DOHH2 (cell line): ENCODE measurements around the gene ITGB4.

Source experiments
- H3F3A ChIP-seq: fragments of 200-600 bp; sonication (generic), shearing (Covaris generic); 2 replicates; pipeline ENCODE4 v1.6.0; 2016; ENCODE audit warnings: antibody characterized with exemption, mild to moderate bottlenecking; ENCODE audit not compliant: control insufficient read depth, insufficient read depth
- H3K27ac ChIP-seq: fragments of 200-600 bp; sonication (generic); 2 replicates; pipeline ENCODE4 v1.5.1; 2014; ENCODE audit warnings: low read depth, mild to moderate bottlenecking, low read length, moderate library complexity
- H3K27me3 ChIP-seq: fragments of 200-600 bp; sonication (generic); 2 replicates; pipeline ENCODE4 v1.6.1; 2014; ENCODE audit warnings: mild to moderate bottlenecking, low read length, mixed read lengths; ENCODE audit not compliant: control insufficient read depth
- H3K36me3 ChIP-seq: fragments of 200-600 bp; sonication (generic); 2 replicates; pipeline ENCODE4 v1.6.1; 2014; ENCODE audit warnings: mild to moderate bottlenecking, low read length, moderate library complexity, mixed read lengths; ENCODE audit not compliant: control insufficient read depth
- H3K4me1 ChIP-seq: fragments of 200-600 bp; sonication (generic); 2 replicates; pipeline ENCODE4 v1.6.1; 2014; ENCODE audit warnings: mild to moderate bottlenecking, low read length, mixed read lengths; ENCODE audit not compliant: control insufficient read depth
- H3K4me2 ChIP-seq: fragments of 200-600 bp; sonication (generic); 2 replicates; pipeline ENCODE4 v1.6.0; 2014; ENCODE audit warnings: mild to moderate bottlenecking, low read length, moderate library complexity
- H3K4me3 ChIP-seq: fragments of 200-600 bp; sonication (generic); 2 replicates; pipeline ENCODE4 v1.5.1; 2014; ENCODE audit warnings: mild to moderate bottlenecking, low read length, mixed read lengths
- H3K79me2 ChIP-seq: fragments of 200-600 bp; sonication (generic); 2 replicates; pipeline ENCODE4 v1.6.1; 2014; ENCODE audit warnings: mild to moderate bottlenecking, low read length, mixed read lengths; ENCODE audit not compliant: control insufficient read depth
- H3K9me2 ChIP-seq: fragments of 200-600 bp; sonication (generic); replicated peaks from 2 replicates; pipeline ENCODE4 v1.6.1; 2014; ENCODE audit warnings: mild to moderate bottlenecking, low read length, mixed read lengths; ENCODE audit not compliant: control insufficient read depth
- H3K9me3 ChIP-seq: fragments of 200-600 bp; sonication (generic); 2 replicates; pipeline ENCODE4 v1.6.1; 2014; ENCODE audit warnings: antibody characterized with exemption, low read length, mixed read lengths; ENCODE audit not compliant: control insufficient read depth, insufficient read depth
- H4K20me1 ChIP-seq: fragments of 200-600 bp; sonication (generic); 2 replicates; pipeline ENCODE4 v1.6.0; 2014; ENCODE audit warnings: low read depth, mild to moderate bottlenecking, antibody characterized with exemption, low read length, moderate library complexity; ENCODE audit not compliant: control insufficient read depth, insufficient read depth
- CTCF ChIP-seq: fragments of 200-600 bp; sonication (generic); IDR thresholded peaks from one replicate; pipeline ENCODE4 v1.5.1; 2014; ENCODE audit warnings: antibody characterized with exemption, mild to moderate bottlenecking, low read depth, low read length; ENCODE audit not compliant: poor library complexity, severe bottlenecking
- EZH2phosphoT487 ChIP-seq: fragments of 200-600 bp; sonication (generic); IDR thresholded peaks from 2 replicates; pipeline ENCODE4 v1.6.1; 2017; ENCODE audit warnings: borderline replicate concordance, mild to moderate bottlenecking, antibody characterized with exemption, low read length, moderate library complexity, mixed read lengths

Gene ITGB4

GRCh38 chr17:75755205-75755901, 34.1 kb downstream of the ITGB4 start:
- peaks cover 21% of the 10 kb centered on the region for H3K4me1 ChIP-seq
- H3K4me3 ChIP-seq: no peak overlapping the region
- no peaks in the 10 kb centered on the region for H3K36me3 ChIP-seq
- H4K20me1 ChIP-seq: no peaks in the 10 kb centered on the region
- peaks cover 4% of the 10 kb centered on the region for H3F3A ChIP-seq
- no peak for TF ChIP-seq CTCF
- TF ChIP-seq EZH2phosphoT487: no peak
- no peak overlapping the region for H3K4me2 ChIP-seq
- H3K79me2 ChIP-seq: no peaks in the 10 kb centered on the region
- no peak overlapping the region for H3K27ac ChIP-seq
- no peaks in the 10 kb centered on the region for H3K27me3 ChIP-seq
- no peaks in the 10 kb centered on the region for H3K9me2 ChIP-seq
- H3K9me3 ChIP-seq: no peaks in the 10 kb centered on the region

GRCh38 chr17:75755990-75756389, 34.7 kb downstream of the ITGB4 start:
- no peaks in the 10 kb centered on the region for H4K20me1 ChIP-seq
- H3K36me3 ChIP-seq: no peaks in the 10 kb centered on the region
- no peaks in the 10 kb centered on the region for H3K79me2 ChIP-seq
- H3K4me3 ChIP-seq: no peak overlapping the region
- H3K9me2 ChIP-seq: no peaks in the 10 kb centered on the region
- H3K4me2 ChIP-seq: no peak overlapping the region
- H3K9me3 ChIP-seq: no peaks in the 10 kb centered on the region
- H3K27me3 ChIP-seq: no peaks in the 10 kb centered on the region
- peaks cover 4% of the 10 kb centered on the region for H3F3A ChIP-seq
- TF ChIP-seq CTCF: no peak
- TF ChIP-seq EZH2phosphoT487: no peak
- peaks cover 21% of the 10 kb centered on the region for H3K4me1 ChIP-seq
- no peak overlapping the region for H3K27ac ChIP-seq

- Histone ChIP-seq H3K27me3 (no peaks in the 10 kb centered on the region), H3K27ac (no peak overlapping the region), H3K9me2 (no peaks in the 10 kb centered on the region), H3K79me2 (no peaks in the 10 kb centered on the region), H3K9me3 (no peaks in the 10 kb centered on the region), H4K20me1 (no peaks in the 10 kb centered on the region), H3K36me3 (no peaks in the 10 kb centered on the region), H3K4me3 (no peak overlapping the region), H3K4me2 (no peak overlapping the region), H3F3A (no peaks in the 10 kb centered on the region), H3K4me1 (peaks cover 21% of the 10 kb centered on the region)
- TF ChIP-seq CTCF: no peak
- TF ChIP-seq EZH2phosphoT487: no peak
These were observed 35.3 kb downstream of the ITGB4 start for GRCh38 chr17:75756451-75757085.
